HepG2 (cell line): ENCODE measurements around the gene GFPT2.

Source experiments
- CEBPG ChIP-seq: IDR thresholded peaks from 2 replicates; pipeline ENCODE4 v1.6.1; 2016
- CTCF ChIP-seq: sonication (generic); formaldehyde crosslinking; IDR thresholded peaks from 2 replicates; pipeline ENCODE4 v1.5.0; 2020; ENCODE audit warnings: mild to moderate bottlenecking, missing genetic modification reagents, moderate library complexity
- EP300 ChIP-seq, 3 experiments: sonication (generic) in 1 of 3; formaldehyde crosslinking in 1 of 3; IDR thresholded peaks; 2 replicates each; pipeline versions ENCODE4 v1.5.1 to v1.6.1; 2011 to 2020; ENCODE audit warnings: low read depth in 2 of 3, low read length in 2 of 3, borderline replicate concordance in 1 of 3, improper control_type of control experiment in 1 of 3, mild to moderate bottlenecking in 1 of 3, missing genetic modification reagents in 1 of 3, moderate library complexity in 1 of 3
- GLI4 ChIP-seq: sonication (generic); formaldehyde crosslinking; IDR thresholded peaks from 2 replicates; pipeline ENCODE4 v1.5.1; 2020; ENCODE audit warnings: missing genetic modification reagents, mild to moderate bottlenecking, moderate library complexity, borderline replicate concordance
- HCFC1 ChIP-seq: fragments of 150-350 bp; IDR thresholded peaks from 2 replicates; pipeline ENCODE4 v1.6.1; 2014; ENCODE audit warnings: low read depth, low read length
- MAFF ChIP-seq: IDR thresholded peaks from 2 replicates; pipeline ENCODE4 v1.6.1; 2011; ENCODE audit warnings: low read depth, low read length, improper control_type of control experiment
- NBN ChIP-seq: fragments of 450-650 bp; conservative IDR thresholded peaks from 2 replicates; pipeline ENCODE4 v1.6.1; 2017
- POLR2A ChIP-seq, 2 experiments: IDR thresholded peaks; 2 replicates each; pipeline ENCODE4 v1.6.1; 2011; ENCODE audit warnings: low read depth in 2 of 2, low read length in 2 of 2, mild to moderate bottlenecking in 1 of 2, moderate library complexity in 1 of 2; ENCODE audit not compliant: insufficient read depth in 1 of 2
- POLR2AphosphoS2 ChIP-seq: IDR thresholded peaks from 2 replicates; pipeline ENCODE4 v1.6.1; 2011; ENCODE audit warnings: low read depth, low read length, improper control_type of control experiment
- SP1 ChIP-seq, 2 experiments: fragments of 450-650 bp in 1 of 2; sonication (generic) in 1 of 2; formaldehyde crosslinking in 1 of 2; IDR thresholded peaks; 2 replicates each; pipeline versions ENCODE4 v1.4.0 to v1.6.1; 2016 to 2020; ENCODE audit warnings: missing genetic modification reagents in 1 of 2
- XBP1 ChIP-seq: sonication (generic); formaldehyde crosslinking; IDR thresholded peaks from 2 replicates; pipeline ENCODE4 v1.5.0; 2020; ENCODE audit warnings: missing genetic modification reagents
- ZNF24 ChIP-seq: fragments of 450-650 bp; IDR thresholded peaks from 2 replicates; pipeline ENCODE4 v1.6.1; 2017; ENCODE audit warnings: antibody characterized with exemption, mild to moderate bottlenecking
- ZNF30 ChIP-seq: sonication (generic); formaldehyde crosslinking; IDR thresholded peaks from 2 replicates; pipeline ENCODE4 v1.5.0; 2020; ENCODE audit warnings: mild to moderate bottlenecking, missing genetic modification reagents

GRCh38 chr5:180396926-180397325, 43.8 kb upstream of the GFPT2 start:
- no peak for TF ChIP-seq ZNF24
- TF ChIP-seq EP300 (IDR thresholded peaks at IDR 0.05; ENCODE audit: low read depth in 2 of 2, low read length in 2 of 2), result no peak
- no peak for TF ChIP-seq EP300 (CRISPR knock-in tag; IDR thresholded peaks at IDR 0.05; ENCODE audit: borderline replicate concordance)
- TF ChIP-seq ZNF30 (CRISPR knock-in tag), result no peak
- no peak for TF ChIP-seq SP1 (IDR thresholded peaks at IDR 0.05)
- TF ChIP-seq SP1 (CRISPR knock-in tag; IDR thresholded peaks at IDR 0.05), result no peak
- TF ChIP-seq POLR2AphosphoS2, result no peak
- no peak for TF ChIP-seq HCFC1
- TF ChIP-seq GLI4 (CRISPR knock-in tag), result no peak
- no peak for TF ChIP-seq CEBPG (CRISPR knock-in tag)
- TF ChIP-seq MAFF, result no peak
- TF ChIP-seq XBP1 (CRISPR knock-in tag), result no peak
- no peak for TF ChIP-seq NBN
- TF ChIP-seq CTCF (CRISPR knock-in tag), result no peak
- no peak for TF ChIP-seq POLR2A (IDR thresholded peaks at IDR 0.05; ENCODE audit: insufficient read depth in 1 of 2, low read depth in 2 of 2, low read length in 2 of 2)
